HepG2 (cell line): Measurements from ENCODE around the gene USP14. TPM values are rescaled to one million over a fixed set of nuclear protein-coding genes. Genes with fewer than 3 reads are reported as not detected.

Experiments used
- GABPA ChIP-seq, 2 experiments: IDR thresholded peaks; 2 replicates each; pipeline ENCODE4 v1.6.1; 2011 to 2016; ENCODE audit warnings: low read depth in 2 of 2, low read length in 1 of 2, missing biosample characterization in 1 of 2, missing genetic modification characterization in 1 of 2
- PCBP1 ChIP-seq: fragments of 200-400 bp; formaldehyde crosslinking; IDR thresholded peaks from 2 replicates; pipeline ENCODE4 v1.6.1; 2017; ENCODE audit warnings: mild to moderate bottlenecking, low read depth, low read length, borderline replicate concordance
- RFX1 ChIP-seq: fragments of 450-650 bp; IDR thresholded peaks from 2 replicates; pipeline ENCODE4 v1.6.1; 2017
- polyA plus RNA-seq, 8 experiments: library from polyadenylated mRNA; depleted of rRNA in 3 of 8; stranded (reverse) in 7 of 8; unstranded in 1 of 8; fragments of >200 nt; fragmentation: Illumina TruSeq in 4 of 8; extraction: Trizol in 4 of 8; gene quantifications; 2 replicates each; pipeline versions ENCODE4 v1.2.1 to v1.2.3, GENCODE V29; 2011 to 2016; ENCODE audit warnings: low read depth in 4 of 8, missing spikeins in 1 of 8, mixed read lengths in 1 of 8; ENCODE audit not compliant: insufficient read depth in 1 of 8
- total RNA-seq, 5 experiments: library from RNA; depleted of rRNA; stranded (reverse); fragments of >200 nt; fragmentation: Illumina TruSeq; extraction: Trizol; gene quantifications; 2 replicates each; pipeline ENCODE4 v1.2.3, GENCODE V29; 2016; ENCODE audit warnings: low read depth in 1 of 5
- TF ChIP-seq, protein P1 (sequence below), 2 experiments: fragments of 450-650 bp in 1 of 2; sonication (generic) in 1 of 2; formaldehyde crosslinking in 1 of 2; IDR thresholded peaks; 2 replicates each; pipeline versions ENCODE4 v1.6.1 to v1.8.0; 2016 to 2022; ENCODE audit warnings: antibody characterized with exemption in 1 of 2, mild to moderate bottlenecking in 1 of 2, missing genetic modification reagents in 1 of 2

Gene USP14
- total and polyA plus RNA-seq, 2 of the 13 experiments (the other 11 are each of a cell fraction or from before 2014, with no cell fraction given), result 14.7 to 16.6 TPM

DNA sequence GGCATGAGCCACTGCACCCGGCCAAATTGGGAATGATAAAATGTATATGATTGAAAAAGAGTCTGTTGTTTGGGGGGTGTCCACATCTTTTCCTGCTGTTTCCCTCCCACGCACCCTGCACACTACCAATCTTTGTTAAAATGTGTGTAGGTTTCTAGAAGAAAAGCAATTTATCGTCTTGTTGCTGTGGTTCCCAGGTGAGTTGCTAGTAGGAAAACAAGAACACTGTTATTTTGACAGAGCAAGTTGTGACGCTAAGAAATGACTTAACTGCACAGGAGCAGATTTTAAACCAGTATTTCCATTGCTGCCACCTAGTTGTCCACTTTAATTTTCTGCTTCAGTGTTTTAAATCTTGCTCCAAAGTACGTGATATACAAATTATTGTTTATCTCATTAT lies 21.0 kb upstream of the USP14 start (continued):
- TF ChIP-seq, protein P1, sequence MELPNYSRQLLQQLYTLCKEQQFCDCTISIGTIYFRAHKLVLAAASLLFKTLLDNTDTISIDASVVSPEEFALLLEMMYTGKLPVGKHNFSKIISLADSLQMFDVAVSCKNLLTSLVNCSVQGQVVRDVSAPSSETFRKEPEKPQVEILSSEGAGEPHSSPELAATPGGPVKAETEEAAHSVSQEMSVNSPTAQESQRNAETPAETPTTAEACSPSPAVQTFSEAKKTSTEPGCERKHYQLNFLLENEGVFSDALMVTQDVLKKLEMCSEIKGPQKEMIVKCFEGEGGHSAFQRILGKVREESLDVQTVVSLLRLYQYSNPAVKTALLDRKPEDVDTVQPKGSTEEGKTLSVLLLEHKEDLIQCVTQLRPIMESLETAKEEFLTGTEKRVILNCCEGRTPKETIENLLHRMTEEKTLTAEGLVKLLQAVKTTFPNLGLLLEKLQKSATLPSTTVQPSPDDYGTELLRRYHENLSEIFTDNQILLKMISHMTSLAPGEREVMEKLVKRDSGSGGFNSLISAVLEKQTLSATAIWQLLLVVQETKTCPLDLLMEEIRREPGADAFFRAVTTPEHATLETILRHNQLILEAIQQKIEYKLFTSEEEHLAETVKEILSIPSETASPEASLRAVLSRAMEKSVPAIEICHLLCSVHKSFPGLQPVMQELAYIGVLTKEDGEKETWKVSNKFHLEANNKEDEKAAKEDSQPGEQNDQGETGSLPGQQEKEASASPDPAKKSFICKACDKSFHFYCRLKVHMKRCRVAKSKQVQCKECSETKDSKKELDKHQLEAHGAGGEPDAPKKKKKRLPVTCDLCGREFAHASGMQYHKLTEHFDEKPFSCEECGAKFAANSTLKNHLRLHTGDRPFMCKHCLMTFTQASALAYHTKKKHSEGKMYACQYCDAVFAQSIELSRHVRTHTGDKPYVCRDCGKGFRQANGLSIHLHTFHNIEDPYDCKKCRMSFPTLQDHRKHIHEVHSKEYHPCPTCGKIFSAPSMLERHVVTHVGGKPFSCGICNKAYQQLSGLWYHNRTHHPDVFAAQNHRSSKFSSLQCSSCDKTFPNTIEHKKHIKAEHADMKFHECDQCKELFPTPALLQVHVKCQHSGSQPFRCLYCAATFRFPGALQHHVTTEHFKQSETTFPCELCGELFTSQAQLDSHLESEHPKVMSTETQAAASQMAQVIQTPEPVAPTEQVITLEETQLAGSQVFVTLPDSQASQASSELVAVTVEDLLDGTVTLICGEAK (IDR thresholded peaks at IDR 0.05), result no peak
- TF ChIP-seq, protein P1 (CRISPR knock-in tag; IDR thresholded peaks at IDR 0.05), result no peak
- TF ChIP-seq PCBP1 (no peak), GABPA (IDR thresholded peaks at IDR 0.05; ENCODE audit: low read depth, low read length) (no peak), GABPA (CRISPR knock-in tag; IDR thresholded peaks at IDR 0.05; ENCODE audit: low read depth) (no peak), RFX1 (no peak)
